Measurements from ENCODE around the gene ST8SIA2. TPM values are rescaled to one million over a fixed set of nuclear protein-coding genes. Genes with fewer than 3 reads are reported as not detected.

Gene ST8SIA2
- total RNA-seq, 2 experiments from 2014 or later = not detected

DNA sequence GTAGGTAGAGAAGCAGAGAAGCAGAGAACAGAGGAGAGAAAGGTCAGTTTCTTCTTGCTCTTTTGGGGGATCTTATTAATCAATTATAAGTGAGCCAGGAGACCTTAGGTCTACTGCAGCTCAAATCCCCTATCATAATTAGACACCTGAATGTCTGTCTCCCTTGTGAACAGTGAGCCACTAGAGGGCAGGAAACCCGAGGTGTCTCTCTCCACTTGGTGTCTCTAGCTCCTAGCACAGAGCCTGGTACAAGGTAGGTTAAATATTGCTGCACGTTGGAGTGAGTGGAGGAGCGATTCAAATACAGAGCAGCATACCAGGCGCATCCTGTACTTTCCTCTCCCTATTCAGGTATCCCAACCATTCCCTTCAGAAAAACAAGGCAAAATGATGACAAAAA, 2.0 kb upstream of the ST8SIA2 start:
- no peaks in the 10 kb centered on the region for H3K4me1 ChIP-seq (ENCODE audit: insufficient read depth, low read length)
- H3K9me3 Mint-ChIP-seq = no peaks in the 10 kb centered on the region
- H3K27ac ChIP-seq (ENCODE audit: low read depth in 1 of 2, low read length in 2 of 2) = no peak overlapping the region
- H3K4me1 Mint-ChIP-seq (ENCODE audit: low read depth) = no peaks in the 10 kb centered on the region
- H3K9me3 ChIP-seq (ENCODE audit: control insufficient read depth in 1 of 2, insufficient read depth in 1 of 2, low read length in 2 of 2) = peaks cover 0 to 12% of the 10 kb centered on the region in 2 experiments
- intact Hi-C loops (cut with DNase I, micrococcal nuclease) = no loop called here
- no peaks in the 10 kb centered on the region for H3K36me3 ChIP-seq (ENCODE audit: insufficient read depth, low read length)
- H3K4me3 Mint-ChIP-seq = no peak overlapping the region
- TF ChIP-seq, protein P1, sequence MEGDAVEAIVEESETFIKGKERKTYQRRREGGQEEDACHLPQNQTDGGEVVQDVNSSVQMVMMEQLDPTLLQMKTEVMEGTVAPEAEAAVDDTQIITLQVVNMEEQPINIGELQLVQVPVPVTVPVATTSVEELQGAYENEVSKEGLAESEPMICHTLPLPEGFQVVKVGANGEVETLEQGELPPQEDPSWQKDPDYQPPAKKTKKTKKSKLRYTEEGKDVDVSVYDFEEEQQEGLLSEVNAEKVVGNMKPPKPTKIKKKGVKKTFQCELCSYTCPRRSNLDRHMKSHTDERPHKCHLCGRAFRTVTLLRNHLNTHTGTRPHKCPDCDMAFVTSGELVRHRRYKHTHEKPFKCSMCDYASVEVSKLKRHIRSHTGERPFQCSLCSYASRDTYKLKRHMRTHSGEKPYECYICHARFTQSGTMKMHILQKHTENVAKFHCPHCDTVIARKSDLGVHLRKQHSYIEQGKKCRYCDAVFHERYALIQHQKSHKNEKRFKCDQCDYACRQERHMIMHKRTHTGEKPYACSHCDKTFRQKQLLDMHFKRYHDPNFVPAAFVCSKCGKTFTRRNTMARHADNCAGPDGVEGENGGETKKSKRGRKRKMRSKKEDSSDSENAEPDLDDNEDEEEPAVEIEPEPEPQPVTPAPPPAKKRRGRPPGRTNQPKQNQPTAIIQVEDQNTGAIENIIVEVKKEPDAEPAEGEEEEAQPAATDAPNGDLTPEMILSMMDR (IDR thresholded peaks at IDR 0.05) = no peak
- ChIA-PET POLR2A (no interaction called here), CTCF (no interaction called here)
- peaks cover 81% of the 10 kb centered on the region for H3K27me3 Mint-ChIP-seq
- H3K4me3 ChIP-seq (ENCODE audit: low read length) = no peak overlapping the region
- H3K36me3 Mint-ChIP-seq (ENCODE audit: low read depth) = no peaks in the 10 kb centered on the region
- no peak for ATAC-seq (ENCODE audit: poor library complexity)
- no peak overlapping the region for H3K27ac Mint-ChIP-seq
- peak in 1 of 14 experiments; percentile 2 for DNase-seq
- H3K27me3 ChIP-seq (ENCODE audit: control insufficient read depth in 1 of 2, insufficient read depth in 2 of 2, low read length in 2 of 2) = peaks cover 51 to 78% of the 10 kb centered on the region in 2 experiments

DNA sequence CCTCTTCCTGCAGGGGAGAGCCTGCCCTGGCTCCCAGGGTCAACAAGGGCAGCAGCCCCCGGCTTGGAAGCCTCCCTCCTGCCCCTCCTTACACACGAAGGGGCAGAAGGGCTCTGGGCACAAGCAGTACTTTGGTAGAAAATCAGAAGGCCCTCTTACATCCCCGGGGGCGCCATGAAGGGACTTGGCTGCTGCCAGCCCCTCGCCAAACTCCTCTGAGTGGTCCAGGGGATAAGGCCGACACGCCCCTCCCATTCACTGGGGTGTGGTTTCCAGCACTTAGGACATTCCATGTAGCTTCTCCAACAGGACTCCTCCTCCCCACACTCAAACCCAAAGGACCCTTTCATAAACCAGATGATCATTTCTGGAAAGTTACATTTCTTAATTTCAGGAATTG, 1.2 kb upstream of the ST8SIA2 start:
- H3K9me3 Mint-ChIP-seq = no peaks in the 10 kb centered on the region
- Histone ChIP-seq H3K4me3 (ENCODE audit: low read length) (no peak overlapping the region), H3K4me1 (ENCODE audit: insufficient read depth, low read length) (no peaks in the 10 kb centered on the region), H3K27ac (ENCODE audit: low read depth in 1 of 2, low read length in 2 of 2) (no peak overlapping the region), H3K9me3 (ENCODE audit: control insufficient read depth in 1 of 2, insufficient read depth in 1 of 2, low read length in 2 of 2) (peaks cover 0 to 12% of the 10 kb centered on the region in 2 experiments), H3K36me3 (ENCODE audit: insufficient read depth, low read length) (no peaks in the 10 kb centered on the region), H3K27me3 (ENCODE audit: control insufficient read depth in 1 of 2, insufficient read depth in 2 of 2, low read length in 2 of 2) (peaks cover 51 to 82% of the 10 kb centered on the region in 2 experiments)
- intact Hi-C loops (cut with DNase I, micrococcal nuclease) = no loop called here
- POLR2A ChIA-PET = no interaction called here
- H3K4me3 Mint-ChIP-seq = no peak overlapping the region
- TF ChIP-seq, protein P1 (IDR thresholded peaks at IDR 0.05) = no peak
- H3K36me3 Mint-ChIP-seq (ENCODE audit: low read depth) = no peaks in the 10 kb centered on the region
- no peak overlapping the region for H3K27ac Mint-ChIP-seq
- CTCF ChIA-PET = no interaction called here
- ATAC-seq (ENCODE audit: poor library complexity) (no peak), DNase-seq (no peak)
- peaks cover 81% of the 10 kb centered on the region for H3K27me3 Mint-ChIP-seq
- H3K4me1 Mint-ChIP-seq (ENCODE audit: low read depth) = no peaks in the 10 kb centered on the region

DNA sequence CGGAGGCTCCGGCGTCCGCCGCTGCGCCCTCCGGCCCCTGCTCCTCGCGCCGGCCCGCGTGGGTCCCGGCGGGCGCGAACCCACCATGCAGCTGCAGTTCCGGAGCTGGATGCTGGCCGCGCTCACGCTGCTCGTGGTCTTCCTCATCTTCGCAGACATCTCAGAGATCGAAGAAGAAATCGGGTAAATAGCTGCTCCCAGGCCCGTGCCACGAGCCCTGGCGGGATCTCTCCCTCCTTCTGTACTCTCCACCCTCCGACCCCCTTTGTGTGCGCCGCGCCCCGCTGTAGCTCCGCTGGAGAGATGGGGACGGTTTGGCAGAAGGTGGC, 263 bp downstream of the ST8SIA2 start:
- ChIA-PET CTCF (no interaction called here), POLR2A (no interaction called here)
- TF ChIP-seq, protein P1 (IDR thresholded peaks at IDR 0.05) = no peak
- Histone ChIP-seq H3K4me3 (ENCODE audit: low read length) (no peak overlapping the region), H3K36me3 (ENCODE audit: insufficient read depth, low read length) (no peaks in the 10 kb centered on the region), H3K27me3 (ENCODE audit: control insufficient read depth in 1 of 2, insufficient read depth in 2 of 2, low read length in 2 of 2) (peaks cover 46 to 75% of the 10 kb centered on the region in 2 experiments), H3K27ac (ENCODE audit: low read depth in 1 of 2, low read length in 2 of 2) (no peak overlapping the region), H3K4me1 (ENCODE audit: insufficient read depth, low read length) (no peaks in the 10 kb centered on the region), H3K9me3 (ENCODE audit: control insufficient read depth in 1 of 2, insufficient read depth in 1 of 2, low read length in 2 of 2) (peaks cover 0 to 12% of the 10 kb centered on the region in 2 experiments)
- Mint-ChIP-seq H3K36me3 (ENCODE audit: low read depth) (no peaks in the 10 kb centered on the region), H3K9me3 (no peaks in the 10 kb centered on the region), H3K4me3 (no peak overlapping the region), H3K27me3 (peaks cover 78% of the 10 kb centered on the region), H3K27ac (no peak overlapping the region), H3K4me1 (ENCODE audit: low read depth) (no peaks in the 10 kb centered on the region)
- intact Hi-C loops (cut with DNase I, micrococcal nuclease) = no loop called here
- no peak for DNase-seq
- no peak for ATAC-seq (ENCODE audit: poor library complexity)

Data from CD4-positive, alpha-beta T cell (primary cell).